Uterus (tissue), 4 donors: ENCODE results near the gene KLC4. TPM values are rescaled to one million over a fixed set of nuclear protein-coding genes. Genes with fewer than 3 reads are reported as not detected.

Experiments
- DNase-seq, 2 donors: peaks; one replicate each; pipeline ENCODE4 v3.0.0-alpha.2; 2019 to 2020
- H3K27ac ChIP-seq, 2 donors: fragments of 200-600 bp; sonication (generic); 1 replicate in 1 of 2; 2 replicates in 1 of 2; pipeline ENCODE4 v1.5.1; 2016 to 2018
- H3K27me3 ChIP-seq, 2 donors: fragments of 200-600 bp; sonication (generic); one replicate each; pipeline ENCODE4 v1.5.1; 2018 to 2019; ENCODE audit warnings: control low read depth in 1 of 2
- H3K36me3 ChIP-seq, 2 donors: fragments of 200-600 bp; sonication (generic); one replicate each; pipeline ENCODE4 v1.5.1; 2019; ENCODE audit warnings: control low read depth in 1 of 2
- H3K4me1 ChIP-seq, 2 donors: fragments of 200-600 bp; sonication (generic); one replicate each; pipeline ENCODE4 v1.5.1; 2018 to 2019; ENCODE audit warnings: control low read depth in 1 of 2
- H3K4me3 ChIP-seq, 2 donors: fragments of 200-600 bp; sonication (generic); 1 replicate in 1 of 2; 2 replicates in 1 of 2; pipeline ENCODE4 v1.5.1; 2018 to 2019; ENCODE audit warnings: mild to moderate bottlenecking in 1 of 2
- H3K9me3 ChIP-seq, 2 donors: fragments of 200-600 bp; sonication (generic); one replicate each; pipeline ENCODE4 v1.5.1; 2019; ENCODE audit warnings: control low read depth in 1 of 2
- CTCF ChIP-seq, 4 experiments: fragments of 200-600 bp in 2 of 4; fragments of 450-650 bp in 2 of 4; sonication (generic) in 2 of 4; IDR thresholded peaks; one replicate each; pipeline ENCODE4 v1.5.1; 2016 to 2019; ENCODE audit warnings: antibody characterized with exemption in 4 of 4, mild to moderate bottlenecking in 2 of 4, moderate library complexity in 1 of 4
- POLR2A ChIP-seq, 2 donors: fragments of 450-650 bp; IDR thresholded peaks; one replicate each; pipeline ENCODE4 v1.6.1; 2016; ENCODE audit warnings: antibody characterized with exemption in 2 of 2, mild to moderate bottlenecking in 1 of 2, moderate library complexity in 1 of 2
- intact Hi-C: fragments of 100-400 bp; cut with DNase I; formaldehyde crosslinking; loops from one replicate; pipeline ENCODE4 v1.15.1; 2023; ENCODE audit warnings: low total_unique reads
- total RNA-seq, 4 donors: library from RNA; depleted of rRNA in 3 of 4; stranded (reverse); fragments of >200 nt in 3 of 4; gene quantifications; one replicate each; pipeline versions ENCODE4 v1.1.0 to v1.2.4, GENCODE V29; 2014 to 2023
- donor health status: DM: yes; HTN: yes; CAD: no.

Gene KLC4
- total RNA-seq, 4 donors from 2014 or later = 2.8 to 30.6 (median 27.2) TPM

- intact Hi-C loops = no loop called here
- TF ChIP-seq CTCF (IDR thresholded peaks at IDR 0.05) (no peak), POLR2A (IDR thresholded peaks at IDR 0.05) (no peak)
- no peaks in the 10 kb centered on the region for H3K27me3 ChIP-seq
- no peak overlapping the region for H3K27ac ChIP-seq
- H3K9me3 ChIP-seq = no peaks in the 10 kb centered on the region
- DNase-seq = no peak
- no peaks in the 10 kb centered on the region for H3K4me1 ChIP-seq
- H3K4me3 ChIP-seq = no peak overlapping the region
- H3K36me3 ChIP-seq = no peaks in the 10 kb centered on the region
Observed at GRCh38 chr6:43036712-43037111, 22.7 kb upstream of the KLC4 start.

- no peak overlapping the region for H3K4me3 ChIP-seq
- H3K27me3 ChIP-seq = no peaks in the 10 kb centered on the region
- no peak for TF ChIP-seq POLR2A (IDR thresholded peaks at IDR 0.05)
- no peak for TF ChIP-seq CTCF (IDR thresholded peaks at IDR 0.05)
- intact Hi-C loops = no loop called here
- no peak for DNase-seq
- H3K36me3 ChIP-seq = no peaks in the 10 kb centered on the region
- H3K4me1 ChIP-seq = no peaks in the 10 kb centered on the region
- no peak overlapping the region for H3K27ac ChIP-seq
- no peaks in the 10 kb centered on the region for H3K9me3 ChIP-seq
Observed at GRCh38 chr6:43037197-43037596, 22.2 kb upstream of the KLC4 start.

GRCh38 chr6:43037706-43038105, 21.7 kb upstream of the KLC4 start:
- Histone ChIP-seq H3K27ac (no peak overlapping the region), H3K9me3 (no peaks in the 10 kb centered on the region), H3K27me3 (no peaks in the 10 kb centered on the region), H3K36me3 (no peaks in the 10 kb centered on the region), H3K4me1 (no peaks in the 10 kb centered on the region), H3K4me3 (no peak overlapping the region)
- no peak for TF ChIP-seq CTCF (IDR thresholded peaks at IDR 0.05)
- TF ChIP-seq POLR2A (IDR thresholded peaks at IDR 0.05) = no peak
- DNase-seq = no peak
- intact Hi-C loops = no loop called here

GRCh38 chr6:43038727-43039126, 20.7 kb upstream of the KLC4 start:
- Histone ChIP-seq H3K27me3 (no peaks in the 10 kb centered on the region), H3K27ac (no peak overlapping the region)
- DNase-seq = no peak

More at GRCh38 chr6:43038727-43039126, 20.7 kb upstream of the KLC4 start:
- Histone ChIP-seq H3K36me3 (no peaks in the 10 kb centered on the region), H3K4me1 (no peaks in the 10 kb centered on the region), H3K4me3 (no peak overlapping the region), H3K9me3 (no peaks in the 10 kb centered on the region)
- TF ChIP-seq CTCF (IDR thresholded peaks at IDR 0.05) (no peak), POLR2A (IDR thresholded peaks at IDR 0.05) (no peak)
- intact Hi-C loops = no loop called here
